Activated CD8-positive, alpha-beta memory T cell treated with anti-CD3 and anti-CD28 coated beads, Interleukin-2, amount 10 ng/mL, durations not matched to agents 7 days and 5 days (primary cell): ENCODE measurements around the gene ARHGAP10. TPM values are rescaled to one million over a fixed set of nuclear protein-coding genes. Genes with fewer than 3 reads are reported as not detected.

Source experiments
- ATAC-seq: fragments of 150-1000 bp; cut with Tn5 transposase; one replicate; pipeline ENCODE4 v1.10.0; 2021; ENCODE audit warnings: moderate library complexity
- CTCF ChIA-PET: fragments of 350-600 bp; sonication (Branson Sonifier 250); formaldehyde crosslinking; loops from one replicate; lab custom pipeline; 2021; ENCODE audit warnings: antibody characterized with exemption; lab: Charles Lee
- DNase-seq: peaks from one replicate; pipeline ENCODE4 v3.0.0-alpha.2; 2020
- H3K27ac Mint-ChIP-seq: one replicate; pipeline ENCODE4 v1.8.0; 2021; ENCODE audit warnings: mild to moderate bottlenecking, mixed read lengths
- H3K27me3 Mint-ChIP-seq: one replicate; pipeline ENCODE4 v1.8.0; 2021; ENCODE audit warnings: mixed read lengths
- H3K36me3 Mint-ChIP-seq: one replicate; pipeline ENCODE4 v1.8.0; 2021; ENCODE audit warnings: mild to moderate bottlenecking, mixed read lengths
- H3K4me1 Mint-ChIP-seq: one replicate; pipeline ENCODE4 v1.8.0; 2021; ENCODE audit warnings: mixed read lengths
- H3K4me3 Mint-ChIP-seq: one replicate; pipeline ENCODE4 v1.8.0; 2021; ENCODE audit warnings: mild to moderate bottlenecking, moderate library complexity, mixed read lengths
- H3K9me3 Mint-ChIP-seq: one replicate; pipeline ENCODE4 v1.8.0; 2022; ENCODE audit warnings: low read depth, mixed read lengths
- total RNA-seq, 2 experiments: library from RNA; stranded (reverse); gene quantifications; one replicate each; pipeline ENCODE4 v1.2.3, GENCODE V29; 2021

ARHGAP10 gene
- total RNA-seq, 2 experiments from 2014 or later, result 12.1 to 18.8 TPM

- CTCF ChIA-PET, result interaction anchor here (1.2 kb wide), 1 partner anchor 45 kb away, joined by 3 read pairs; no protein-coding TSS in a partner anchor
- H3K9me3 Mint-ChIP-seq, result no peaks in the 10 kb centered on the region
- ATAC-seq, result no peak
- H3K4me1 Mint-ChIP-seq, result peaks cover 16% of the 10 kb centered on the region
- H3K27ac Mint-ChIP-seq, result no peak overlapping the region
- H3K4me3 Mint-ChIP-seq, result no peak overlapping the region
- no peak for DNase-seq
- H3K27me3 Mint-ChIP-seq, result no peaks in the 10 kb centered on the region
- peaks cover 5% of the 10 kb centered on the region for H3K36me3 Mint-ChIP-seq
These were observed 275.4 kb downstream of the ARHGAP10 start for GRCh38 chr4:148007314-148007760.

- ATAC-seq (no peak), DNase-seq (no peak)
- Mint-ChIP-seq H3K27me3 (no peaks in the 10 kb centered on the region), H3K4me3 (no peak overlapping the region), H3K9me3 (no peaks in the 10 kb centered on the region), H3K4me1 (peaks cover 16% of the 10 kb centered on the region), H3K36me3 (peaks cover 5% of the 10 kb centered on the region), H3K27ac (no peak overlapping the region)
- CTCF ChIA-PET, result interaction anchor here (1.2 kb wide), 1 partner anchor 45 kb away, joined by 3 read pairs; no protein-coding TSS in a partner anchor
These were observed 275.9 kb downstream of the ARHGAP10 start for GRCh38 chr4:148007792-148008191.

- no peaks in the 10 kb centered on the region for H3K27me3 Mint-ChIP-seq
- CTCF ChIA-PET, result no interaction called here
These were observed 283.2 kb downstream of the ARHGAP10 start for GRCh38 chr4:148015058-148015457.

GRCh38 chr4:148015468-148015867 lies 283.6 kb downstream of the ARHGAP10 start:
- H3K36me3 Mint-ChIP-seq, result no peaks in the 10 kb centered on the region
- peaks cover 2% of the 10 kb centered on the region for H3K4me1 Mint-ChIP-seq
- DNase-seq (no peak), ATAC-seq (no peak)
- H3K4me3 Mint-ChIP-seq, result no peak overlapping the region
- CTCF ChIA-PET, result no interaction called here
- no peaks in the 10 kb centered on the region for H3K9me3 Mint-ChIP-seq
- H3K27me3 Mint-ChIP-seq, result no peaks in the 10 kb centered on the region
- no peak overlapping the region for H3K27ac Mint-ChIP-seq

More at GRCh38 chr4:148015058-148015457, 283.2 kb downstream of the ARHGAP10 start:
- ATAC-seq (no peak), DNase-seq (no peak)
- peaks cover 2% of the 10 kb centered on the region for H3K4me1 Mint-ChIP-seq
- no peak overlapping the region for H3K4me3 Mint-ChIP-seq
- no peak overlapping the region for H3K27ac Mint-ChIP-seq
- no peaks in the 10 kb centered on the region for H3K9me3 Mint-ChIP-seq
- no peaks in the 10 kb centered on the region for H3K36me3 Mint-ChIP-seq

GRCh38 chr4:148016063-148016637 lies 284.3 kb downstream of the ARHGAP10 start:
- no peak for DNase-seq
- no peaks in the 10 kb centered on the region for H3K27me3 Mint-ChIP-seq
- no peak overlapping the region for H3K27ac Mint-ChIP-seq
- no peaks in the 10 kb centered on the region for H3K36me3 Mint-ChIP-seq
- CTCF ChIA-PET, result no interaction called here
- H3K9me3 Mint-ChIP-seq, result no peaks in the 10 kb centered on the region
- peaks cover 2% of the 10 kb centered on the region for H3K4me1 Mint-ChIP-seq
- ATAC-seq, result no peak
- H3K4me3 Mint-ChIP-seq, result no peak overlapping the region

- no peak for ATAC-seq
- CTCF ChIA-PET, result no interaction called here
- H3K27ac Mint-ChIP-seq, result no peak overlapping the region
- H3K9me3 Mint-ChIP-seq, result no peaks in the 10 kb centered on the region
- no peak for DNase-seq
- no peaks in the 10 kb centered on the region for H3K36me3 Mint-ChIP-seq
- peaks cover 2% of the 10 kb centered on the region for H3K4me1 Mint-ChIP-seq
- no peaks in the 10 kb centered on the region for H3K27me3 Mint-ChIP-seq
- H3K4me3 Mint-ChIP-seq, result no peak overlapping the region
These were observed 285.9 kb downstream of the ARHGAP10 start for GRCh38 chr4:148017801-148018200.

- Mint-ChIP-seq H3K27me3 (no peaks in the 10 kb centered on the region), H3K4me3 (no peak overlapping the region), H3K36me3 (no peaks in the 10 kb centered on the region), H3K4me1 (no peaks in the 10 kb centered on the region), H3K9me3 (no peaks in the 10 kb centered on the region), H3K27ac (no peak overlapping the region)
- CTCF ChIA-PET, result interaction anchor here (1.0 to 1.4 kb wide), 3 partner anchors 9 to 155 kb away, joined by 3 to 5 read pairs (median 3); no protein-coding TSS in a partner anchor
- ATAC-seq (no peak), DNase-seq (no peak)
These were observed 289.8 kb downstream of the ARHGAP10 start for GRCh38 chr4:148021686-148022085.

GRCh38 chr4:148022975-148023374 lies 291.1 kb downstream of the ARHGAP10 start:
- Mint-ChIP-seq H3K36me3 (peaks cover 1% of the 10 kb centered on the region), H3K27ac (no peak overlapping the region), H3K27me3 (no peaks in the 10 kb centered on the region), H3K4me1 (no peaks in the 10 kb centered on the region), H3K9me3 (no peaks in the 10 kb centered on the region), H3K4me3 (no peak overlapping the region)
- no peak for DNase-seq
- CTCF ChIA-PET, result no interaction called here
- no peak for ATAC-seq

GRCh38 chr4:148023512-148024181 lies 291.8 kb downstream of the ARHGAP10 start:
- Mint-ChIP-seq H3K27me3 (no peaks in the 10 kb centered on the region), H3K9me3 (no peaks in the 10 kb centered on the region), H3K4me1 (no peaks in the 10 kb centered on the region), H3K4me3 (no peak overlapping the region), H3K27ac (no peak overlapping the region), H3K36me3 (peaks cover 3% of the 10 kb centered on the region)
- DNase-seq, result no peak
- no peak for ATAC-seq
- CTCF ChIA-PET, result no interaction called here

- DNase-seq (no peak), ATAC-seq (no peak)
- Mint-ChIP-seq H3K27ac (no peak overlapping the region), H3K27me3 (no peaks in the 10 kb centered on the region), H3K9me3 (no peaks in the 10 kb centered on the region), H3K4me1 (no peaks in the 10 kb centered on the region), H3K4me3 (no peak overlapping the region), H3K36me3 (peaks cover 3% of the 10 kb centered on the region)
- CTCF ChIA-PET, result no interaction called here
These were observed 294.1 kb downstream of the ARHGAP10 start for GRCh38 chr4:148025981-148026380.

GRCh38 chr4:148027201-148027600 lies 295.3 kb downstream of the ARHGAP10 start:
- CTCF ChIA-PET, result no interaction called here

GRCh38 chr4:148029781-148030180 lies 297.9 kb downstream of the ARHGAP10 start:
- H3K27ac Mint-ChIP-seq, result no peak overlapping the region
- CTCF ChIA-PET, result interaction anchor here (0.6 to 1.1 kb wide), 2 partner anchors 17 to 245 kb away, joined by 3 to 4 read pairs; no protein-coding TSS in a partner anchor
- H3K27me3 Mint-ChIP-seq, result no peaks in the 10 kb centered on the region
- H3K4me1 Mint-ChIP-seq, result no peaks in the 10 kb centered on the region
- ATAC-seq (no peak), DNase-seq (no peak)
- H3K36me3 Mint-ChIP-seq, result peaks cover 5% of the 10 kb centered on the region
- no peaks in the 10 kb centered on the region for H3K9me3 Mint-ChIP-seq
- no peak overlapping the region for H3K4me3 Mint-ChIP-seq

More at GRCh38 chr4:148027201-148027600, 295.3 kb downstream of the ARHGAP10 start:
- H3K27ac Mint-ChIP-seq, result no peak overlapping the region
- H3K9me3 Mint-ChIP-seq, result no peaks in the 10 kb centered on the region
- no peak overlapping the region for H3K4me3 Mint-ChIP-seq
- H3K4me1 Mint-ChIP-seq, result no peaks in the 10 kb centered on the region
- no peak for ATAC-seq
- H3K27me3 Mint-ChIP-seq, result no peaks in the 10 kb centered on the region
- peaks cover 3% of the 10 kb centered on the region for H3K36me3 Mint-ChIP-seq
- DNase-seq, result no peak

GRCh38 chr4:148030193-148030873 lies 298.4 kb downstream of the ARHGAP10 start:
- no peak for ATAC-seq
- H3K36me3 Mint-ChIP-seq, result peaks cover 5% of the 10 kb centered on the region
- no peaks in the 10 kb centered on the region for H3K27me3 Mint-ChIP-seq
- H3K9me3 Mint-ChIP-seq, result no peaks in the 10 kb centered on the region
- H3K4me3 Mint-ChIP-seq, result no peak overlapping the region
- no peak for DNase-seq
- H3K27ac Mint-ChIP-seq, result no peak overlapping the region
- H3K4me1 Mint-ChIP-seq, result no peaks in the 10 kb centered on the region
- CTCF ChIA-PET, result interaction anchor here (0.6 to 1.1 kb wide), 3 partner anchors 9 to 244 kb away, joined by 3 to 5 read pairs (median 4); no protein-coding TSS in a partner anchor
